Kidney (tissue), 14 donors: ENCODE measurements around the gene KBTBD4. TPM values are rescaled to one million over a fixed set of nuclear protein-coding genes. Genes with fewer than 3 reads are reported as not detected.
"Not testable (repeated sequence)": the region's sequence is repeated elsewhere in the genome, so short reads cannot be mapped to it uniquely, and the experiment has no call there.

Source experiments
- DNase-seq, 5 donors: peaks; one replicate each; pipeline ENCODE4 v3.0.0-alpha.2; 2013 to 2020
- FAIRE-seq: peaks from 2 replicates; lab custom pipeline; 2012; peaks lifted over from hg19 to GRCh38; lab: Jason Lieb, UNC
- H3K27ac ChIP-seq, 2 donors: one replicate each; pipeline ENCODE4 v1.7.0; 2013; ENCODE audit warnings: low read depth in 2 of 2, low read length in 2 of 2, inconsistent platforms in 1 of 2
- H3K27me3 ChIP-seq: one replicate; pipeline ENCODE4 v1.7.1; 2013; ENCODE audit warnings: low read length, inconsistent platforms; ENCODE audit not compliant: control insufficient read depth, insufficient read depth
- H3K36me3 ChIP-seq, 3 donors: one replicate each; pipeline versions ENCODE4 v1.7.0 to v1.7.1; 2013; ENCODE audit warnings: low read length in 3 of 3, control low read depth in 1 of 3, inconsistent platforms in 1 of 3; ENCODE audit not compliant: insufficient read depth in 3 of 3, control insufficient read depth in 2 of 3
- H3K4me1 ChIP-seq, 3 donors: one replicate each; pipeline versions ENCODE4 v1.7.0 to v1.7.1; 2013; ENCODE audit warnings: low read length in 3 of 3, inconsistent platforms in 1 of 3, low read depth in 1 of 3; ENCODE audit not compliant: control insufficient read depth in 2 of 3, insufficient read depth in 2 of 3
- H3K4me3 ChIP-seq, 3 donors: one replicate each; pipeline versions ENCODE4 v1.7.0 to v1.8.1; 2013; ENCODE audit warnings: low read length in 3 of 3, control low read depth in 1 of 3, inconsistent platforms in 1 of 3
- H3K9ac ChIP-seq, 3 donors: one replicate each; pipeline versions ENCODE4 v1.7.0 to v1.7.1; 2013; ENCODE audit warnings: low read length in 3 of 3, control low read depth in 1 of 3, inconsistent platforms in 1 of 3
- H3K9me3 ChIP-seq, 3 donors: one replicate each; pipeline versions ENCODE4 v1.7.0 to v1.7.1; 2013; ENCODE audit warnings: low read length in 3 of 3, control low read depth in 1 of 3, inconsistent platforms in 1 of 3; ENCODE audit not compliant: control insufficient read depth in 2 of 3, insufficient read depth in 1 of 3
- intact Hi-C: fragments of 100-400 bp; cut with DNase I; formaldehyde crosslinking; loops from one replicate; pipeline ENCODE4 v1.11.1; 2022
- polyA plus RNA-seq: library from polyadenylated mRNA; stranded (reverse); fragments of 350-450 nt; fragmentation: Illumina TruSeq; extraction: RNeasy Lipid Tissue Mini Kit (QIAGEN cat#74804); gene quantifications from one replicate; pipeline ENCODE4 v1.2.3, GENCODE V29; 2014; ENCODE audit warnings: low read depth, low replicate concordance; ENCODE audit not compliant: insufficient read depth
- total RNA-seq: library from RNA; stranded (reverse); fragmentation: NEBNext Ultra II Directional; extraction: Animal tissue kit (Norgen Biotek cat#: 25700); gene quantifications from one replicate; pipeline ENCODE4 v1.2.1, GENCODE V29; 2021
- TF ChIP-seq, protein P1 (sequence below): IDR thresholded peaks from 3 replicates; pipeline ENCODE4 v1.5.1; 2012; ENCODE audit warnings: mild to moderate bottlenecking, moderate library complexity, borderline replicate concordance; ENCODE audit not compliant: insufficient read depth; ENCODE audit errors: extremely low read depth
- donor health status: control.
- donor health status: control.
- donor health status: control.
- donor health status: control.
- donor health status: control.
- donor health status: DM: yes; HTN: yes; CAD: no.
- donor health status: Normal renal cell carcinoma (clear cell type).

KBTBD4 gene
- total and polyA plus RNA-seq, 2 donors from 2014 or later: 16.7 to 20.1 TPM

GRCh38 chr11:47560426-47560825 lies 18.3 kb downstream of the KBTBD4 start:
- no peak overlapping the region for H3K4me3 ChIP-seq
- H3K36me3 ChIP-seq: no peaks in the 10 kb centered on the region
- no peaks in the 10 kb centered on the region for H3K9me3 ChIP-seq
- intact Hi-C loops: no loop called here
- peaks cover 0 to 4% (median 0%) of the 10 kb centered on the region in 3 donors for H3K4me1 ChIP-seq
- TF ChIP-seq, protein P1, sequence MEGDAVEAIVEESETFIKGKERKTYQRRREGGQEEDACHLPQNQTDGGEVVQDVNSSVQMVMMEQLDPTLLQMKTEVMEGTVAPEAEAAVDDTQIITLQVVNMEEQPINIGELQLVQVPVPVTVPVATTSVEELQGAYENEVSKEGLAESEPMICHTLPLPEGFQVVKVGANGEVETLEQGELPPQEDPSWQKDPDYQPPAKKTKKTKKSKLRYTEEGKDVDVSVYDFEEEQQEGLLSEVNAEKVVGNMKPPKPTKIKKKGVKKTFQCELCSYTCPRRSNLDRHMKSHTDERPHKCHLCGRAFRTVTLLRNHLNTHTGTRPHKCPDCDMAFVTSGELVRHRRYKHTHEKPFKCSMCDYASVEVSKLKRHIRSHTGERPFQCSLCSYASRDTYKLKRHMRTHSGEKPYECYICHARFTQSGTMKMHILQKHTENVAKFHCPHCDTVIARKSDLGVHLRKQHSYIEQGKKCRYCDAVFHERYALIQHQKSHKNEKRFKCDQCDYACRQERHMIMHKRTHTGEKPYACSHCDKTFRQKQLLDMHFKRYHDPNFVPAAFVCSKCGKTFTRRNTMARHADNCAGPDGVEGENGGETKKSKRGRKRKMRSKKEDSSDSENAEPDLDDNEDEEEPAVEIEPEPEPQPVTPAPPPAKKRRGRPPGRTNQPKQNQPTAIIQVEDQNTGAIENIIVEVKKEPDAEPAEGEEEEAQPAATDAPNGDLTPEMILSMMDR: no peak
- FAIRE-seq (no peak), DNase-seq (no peak)
- H3K27ac ChIP-seq: no peak overlapping the region
- no peaks in the 10 kb centered on the region for H3K27me3 ChIP-seq
- H3K9ac ChIP-seq: no peak overlapping the region

DNA sequence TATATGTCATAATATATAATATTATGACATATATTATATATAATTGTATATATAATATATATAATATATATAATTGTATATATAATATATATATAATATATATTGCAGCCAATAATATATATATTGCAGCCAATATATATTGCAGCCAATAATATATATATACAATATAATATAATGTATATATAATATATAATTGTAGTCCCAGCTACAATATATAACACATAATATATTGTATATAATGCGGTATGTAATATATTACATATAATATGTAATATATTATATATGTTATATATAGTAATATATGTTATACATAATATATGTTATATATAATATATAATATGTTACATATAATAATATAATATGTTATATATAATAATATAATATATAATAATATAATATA lies 20.1 kb downstream of the KBTBD4 start:
- intact Hi-C loops: no loop called here
- Histone ChIP-seq H3K36me3 (no peaks in the 10 kb centered on the region), H3K9me3 (no peaks in the 10 kb centered on the region), H3K4me1 (no peaks in the 10 kb centered on the region), H3K27ac (no peak overlapping the region), H3K9ac (no peak overlapping the region), H3K4me3 (no peak overlapping the region), H3K27me3 (no peaks in the 10 kb centered on the region)
- FAIRE-seq (peak; percentile 99), DNase-seq (no peak)
- TF ChIP-seq, protein P1: no peak

DNA sequence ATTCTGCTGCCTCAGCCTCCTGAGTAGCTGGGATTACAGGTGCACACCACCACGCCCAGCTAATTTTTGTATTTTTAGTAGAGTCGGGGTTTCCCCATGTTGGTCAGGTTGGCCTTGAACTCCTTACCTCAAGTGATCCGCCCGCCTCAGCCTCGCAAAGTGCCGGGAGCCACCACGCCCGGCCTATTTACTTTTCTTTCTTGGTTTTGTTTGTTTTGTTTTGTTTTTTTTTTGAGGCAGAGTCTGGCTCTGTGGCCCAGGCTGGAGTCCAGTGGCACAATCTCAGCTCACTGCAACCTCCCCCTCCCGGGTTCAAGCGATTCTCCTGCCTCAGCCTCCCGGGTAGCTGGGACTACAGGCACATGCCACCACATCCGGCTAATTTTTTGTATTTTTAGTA lies 21.8 kb downstream of the KBTBD4 start:
- H3K27ac ChIP-seq, H3K36me3 ChIP-seq, DNase-seq, H3K4me1 ChIP-seq, H3K9ac ChIP-seq, intact Hi-C loops, FAIRE-seq, H3K9me3 ChIP-seq, H3K4me3 ChIP-seq, H3K27me3 ChIP-seq: not testable (repeated sequence)

GRCh38 chr11:47553406-47553743 lies 25.4 kb downstream of the KBTBD4 start:
- Histone ChIP-seq H3K4me3 (peak overlapping the region; percentile 58 to 92 (median 73)), H3K4me1 (peaks cover 0 to 17% (median 9%) of the 10 kb centered on the region in 3 donors), H3K9ac (peak overlapping the region; percentile 71 to 72 (median 71)), H3K9me3 (no peaks in the 10 kb centered on the region), H3K27me3 (no peaks in the 10 kb centered on the region), H3K36me3 (no peaks in the 10 kb centered on the region), H3K27ac (no peak overlapping the region)
- intact Hi-C loops: no loop called here
- DNase-seq (no peak), FAIRE-seq (no peak)
- TF ChIP-seq, protein P1: no peak
